GM08714 (cell line): ENCODE data around the gene SLC12A5.

Source experiments
- H3K4me3 ChIP-seq: fragments of 200-500 bp; sonication (Bioruptor generic); 2 replicates; pipeline ENCODE4 v1.5.1; 2014; ENCODE audit warnings: mild to moderate bottlenecking, low read length, inconsistent platforms
- ZNF274 ChIP-seq: IDR thresholded peaks from 2 replicates; pipeline ENCODE4 v1.6.1; 2012; ENCODE audit warnings: mild to moderate bottlenecking, low read depth, low read length

SLC12A5 gene

DNA sequence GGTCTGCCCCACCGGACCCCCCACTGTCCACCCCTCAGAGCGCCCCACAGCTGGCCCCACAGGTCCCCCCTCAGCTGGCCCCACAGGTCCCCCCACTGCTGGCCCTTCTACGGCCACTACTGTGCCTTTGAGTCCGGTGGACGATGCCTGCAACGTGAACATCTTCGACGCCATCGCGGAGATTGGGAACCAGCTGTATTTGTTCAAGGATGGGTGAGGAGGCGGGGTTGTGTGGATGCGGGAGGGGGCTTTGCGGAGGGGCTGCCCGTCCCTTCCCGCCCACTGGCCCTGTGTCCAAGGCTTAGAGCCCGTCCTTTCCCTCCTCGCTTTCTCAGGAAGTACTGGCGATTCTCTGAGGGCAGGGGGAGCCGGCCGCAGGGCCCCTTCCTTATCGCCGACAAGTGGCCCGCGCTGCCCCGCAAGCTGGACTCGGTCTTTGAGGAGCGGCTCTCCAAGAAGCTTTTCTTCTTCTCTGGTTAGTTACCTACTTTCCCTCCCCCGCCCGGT, 15.6 kb upstream of the SLC12A5 start:
- no peak overlapping the region for H3K4me3 ChIP-seq
- no peak for TF ChIP-seq ZNF274

- H3K4me3 ChIP-seq, result no peak overlapping the region
- TF ChIP-seq ZNF274, result no peak
Observed at GRCh38 chr20:46013829-46014516, 15.0 kb upstream of the SLC12A5 start.

- TF ChIP-seq ZNF274, result no peak
- no peak overlapping the region for H3K4me3 ChIP-seq
Observed at GRCh38 chr20:46014517-46015396, 14.3 kb upstream of the SLC12A5 start.

DNA sequence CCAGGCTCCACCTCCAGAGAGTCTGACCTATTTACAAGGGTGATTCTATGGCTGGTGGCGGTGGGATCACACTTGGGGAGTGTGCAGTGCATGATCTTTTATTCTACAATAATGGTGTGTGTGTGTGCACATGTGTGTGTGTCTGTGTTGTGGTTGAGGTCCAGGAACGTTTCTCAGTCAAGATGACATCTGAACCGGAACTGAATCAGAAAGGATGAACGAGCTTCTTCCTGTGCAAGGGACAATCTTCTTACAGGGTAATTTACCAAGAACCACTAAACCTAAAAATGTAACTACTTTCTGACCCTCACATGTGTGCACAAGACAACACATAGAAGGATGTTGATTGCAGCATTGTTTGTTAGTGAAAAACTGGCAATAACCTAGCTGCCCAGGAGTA, 11.7 kb upstream of the SLC12A5 start:
- no peak overlapping the region for H3K4me3 ChIP-seq
- TF ChIP-seq ZNF274, result no peak

- TF ChIP-seq ZNF274, result no peak
- no peak overlapping the region for H3K4me3 ChIP-seq
Observed at GRCh38 chr20:46018112-46018511, 10.9 kb upstream of the SLC12A5 start.

DNA sequence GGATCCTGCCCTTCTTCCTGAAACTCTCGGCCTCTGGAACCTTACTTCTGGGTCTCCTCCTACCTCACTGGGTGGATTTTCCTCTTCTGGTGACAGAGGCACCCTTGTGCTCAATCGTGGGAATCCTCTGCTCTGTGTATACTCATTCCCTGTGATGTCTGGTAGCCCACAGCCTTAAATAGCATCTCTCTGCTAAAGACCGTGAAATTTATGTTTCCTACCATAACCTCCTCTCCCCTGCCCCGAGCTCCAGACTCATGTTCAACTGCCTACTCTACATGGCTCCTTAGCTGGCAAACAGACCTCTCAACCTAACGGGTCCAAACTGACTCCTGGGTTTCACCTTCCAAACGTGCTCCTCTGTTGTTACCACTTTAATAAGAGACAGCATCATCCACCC, 10.4 kb upstream of the SLC12A5 start:
- TF ChIP-seq ZNF274, result no peak
- H3K4me3 ChIP-seq, result no peak overlapping the region

DNA sequence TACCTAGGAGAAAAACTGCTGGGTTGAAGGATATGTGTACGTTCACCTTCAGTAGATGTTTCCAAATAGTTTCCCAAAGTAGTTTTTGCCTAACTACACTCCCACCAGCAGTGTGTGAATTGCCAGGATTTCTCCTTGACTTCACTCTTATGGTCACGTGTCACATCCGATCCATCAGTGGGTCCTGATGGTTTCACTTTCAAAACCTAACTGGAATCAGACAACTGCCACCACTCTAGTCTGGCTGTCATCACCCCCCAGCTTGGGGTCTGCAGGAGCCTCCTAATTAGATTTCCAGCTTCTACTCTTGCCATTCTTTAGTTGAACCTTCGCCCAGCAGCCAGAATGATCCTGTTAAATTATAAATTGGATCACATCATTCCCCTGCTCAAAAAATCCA, 8.5 kb upstream of the SLC12A5 start:
- no peak for TF ChIP-seq ZNF274
- H3K4me3 ChIP-seq, result no peak overlapping the region

GRCh38 chr20:46021361-46022359, 7.4 kb upstream of the SLC12A5 start:
- no peak for TF ChIP-seq ZNF274
- H3K4me3 ChIP-seq, result peak overlapping the region; percentile 57; the same call in 1 of the 2 replicates

DNA sequence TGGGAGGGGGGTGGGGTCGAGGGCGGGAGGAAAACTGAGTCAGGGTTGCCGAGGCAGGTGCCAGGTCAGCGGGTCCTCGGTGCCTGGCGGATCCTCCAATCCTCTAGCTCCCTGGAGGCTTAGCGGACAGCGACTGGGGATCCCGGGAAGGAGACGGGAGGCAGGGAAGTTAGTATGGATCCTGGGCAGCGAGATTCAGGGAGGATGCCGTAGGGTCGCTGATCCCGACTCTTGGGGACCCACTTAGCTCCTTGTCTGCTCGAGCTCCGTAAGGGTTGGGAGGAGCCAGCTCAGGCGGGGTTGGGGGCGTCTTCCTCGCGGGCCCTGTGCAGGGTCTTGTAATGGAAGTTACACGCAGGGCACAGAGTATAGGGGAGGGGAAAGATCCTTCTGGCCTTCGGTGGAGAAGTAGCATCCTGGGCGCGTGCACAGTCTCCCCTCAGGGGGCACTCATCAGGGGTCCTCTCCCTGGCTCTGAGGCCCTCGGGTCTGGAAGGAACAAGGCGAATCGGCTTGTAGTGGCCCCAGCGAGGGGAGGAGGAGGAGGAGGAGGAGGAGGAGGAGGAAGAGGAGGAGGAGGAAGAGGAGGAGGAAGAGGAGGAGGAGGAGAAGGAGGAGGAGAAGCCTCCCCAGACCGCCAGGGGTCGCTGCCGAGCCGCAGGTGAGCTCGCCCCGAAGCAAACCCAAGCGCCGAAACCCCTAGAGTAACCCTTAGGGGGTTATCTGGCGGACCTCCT, 6.4 kb upstream of the SLC12A5 start:
- H3K4me3 ChIP-seq, result no peak overlapping the region
- TF ChIP-seq ZNF274, result no peak

GRCh38 chr20:46023148-46023484, 5.9 kb upstream of the SLC12A5 start:
- no peak overlapping the region for H3K4me3 ChIP-seq
- no peak for TF ChIP-seq ZNF274

GRCh38 chr20:46023999-46024398, 5.0 kb upstream of the SLC12A5 start:
- no peak overlapping the region for H3K4me3 ChIP-seq
- no peak for TF ChIP-seq ZNF274

DNA sequence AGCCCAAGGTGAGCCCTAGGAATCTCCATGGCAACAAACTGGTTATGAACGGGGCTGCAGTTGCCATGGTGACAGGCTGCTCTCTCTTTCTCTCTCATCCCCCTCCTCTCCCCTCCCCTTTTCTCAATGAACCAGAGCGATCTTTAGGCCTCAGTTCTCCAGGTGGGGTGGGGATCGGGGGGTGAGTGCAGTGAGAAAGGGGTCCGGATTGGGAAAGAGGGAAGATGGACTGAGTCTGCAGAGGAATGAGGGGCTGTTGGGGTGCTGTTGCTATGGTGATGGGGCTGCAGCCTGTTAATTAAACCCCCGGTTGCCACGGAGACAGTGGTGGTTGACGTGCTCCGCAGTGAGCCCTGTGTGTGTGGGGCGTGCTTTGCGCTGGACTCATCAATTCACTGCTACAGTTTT, 3.6 kb upstream of the SLC12A5 start:
- TF ChIP-seq ZNF274, result no peak
- H3K4me3 ChIP-seq, result no peak overlapping the region

- TF ChIP-seq ZNF274, result no peak
- no peak overlapping the region for H3K4me3 ChIP-seq
Observed at GRCh38 chr20:46027245-46027853, 1.7 kb upstream of the SLC12A5 start.
